Omental fat pad (tissue), 4 donors: ENCODE data around the gene IFNAR2. TPM values are rescaled to one million over a fixed set of nuclear protein-coding genes. Genes with fewer than 3 reads are reported as not detected.
"Not testable (repeated sequence)": the region's sequence is repeated elsewhere in the genome, so short reads cannot be mapped to it uniquely, and the experiment has no call there.

Source experiments
- ATAC-seq: fragments of 150-250 bp; one replicate; pipeline ENCODE4 v1.9.1; 2016; ENCODE audit warnings: mild to moderate bottlenecking, moderate library complexity; ENCODE audit not compliant: low FRiP score
- DNase-seq: peaks from one replicate; pipeline ENCODE4 v3.0.0-alpha.2; 2019; ENCODE audit warnings: low spot score
- total RNA-seq, 4 donors: library from RNA; depleted of rRNA; stranded (reverse); fragments of >200 nt; gene quantifications; one replicate each; pipeline ENCODE4 v1.1.0, GENCODE V29; 2016
- TF ChIP-seq, protein P1 (sequence below), 3 donors: fragments of 450-650 bp; IDR thresholded peaks; one replicate each; pipeline ENCODE4 v1.5.1; 2016 to 2017; ENCODE audit warnings: antibody characterized with exemption in 3 of 3, mild to moderate bottlenecking in 3 of 3, moderate library complexity in 2 of 3

The IFNAR2 gene
- total RNA-seq, 4 donors from 2014 or later, result 13.5 to 32.9 (median 26.2) TPM

DNA sequence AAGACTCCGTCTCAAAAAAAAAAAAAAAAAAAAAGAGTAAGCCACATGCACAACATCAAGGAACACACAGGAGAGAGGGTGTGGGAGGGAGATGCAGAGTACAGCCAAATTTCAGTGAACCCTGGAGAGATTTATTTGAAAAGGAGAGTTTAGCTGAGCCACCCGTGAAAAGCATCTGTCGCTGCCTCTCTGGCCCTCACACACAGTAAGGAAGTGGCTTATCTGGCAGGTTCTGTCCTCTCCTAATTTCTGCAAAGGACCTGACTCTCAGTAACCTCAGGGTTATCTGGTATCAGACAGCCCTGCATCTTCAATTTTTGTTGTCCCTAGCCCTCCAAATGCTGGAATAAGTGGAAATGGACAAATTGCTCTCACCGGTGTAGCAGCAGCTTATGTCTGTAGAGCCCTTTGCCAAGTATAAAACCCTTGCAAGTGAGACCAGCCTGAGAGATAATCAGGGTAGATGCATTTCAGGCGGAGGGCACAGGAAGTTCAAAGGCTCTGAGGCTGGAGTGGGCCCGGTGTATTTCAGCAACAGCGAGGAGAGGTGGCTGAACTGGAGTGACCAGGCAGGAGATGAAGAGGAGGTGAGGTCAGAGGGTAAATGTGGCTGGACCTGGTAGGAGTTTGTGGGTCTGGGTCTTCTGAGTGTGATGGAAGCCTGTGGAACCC lies 19.7 kb downstream of the IFNAR2 start:
- TF ChIP-seq, protein P1, sequence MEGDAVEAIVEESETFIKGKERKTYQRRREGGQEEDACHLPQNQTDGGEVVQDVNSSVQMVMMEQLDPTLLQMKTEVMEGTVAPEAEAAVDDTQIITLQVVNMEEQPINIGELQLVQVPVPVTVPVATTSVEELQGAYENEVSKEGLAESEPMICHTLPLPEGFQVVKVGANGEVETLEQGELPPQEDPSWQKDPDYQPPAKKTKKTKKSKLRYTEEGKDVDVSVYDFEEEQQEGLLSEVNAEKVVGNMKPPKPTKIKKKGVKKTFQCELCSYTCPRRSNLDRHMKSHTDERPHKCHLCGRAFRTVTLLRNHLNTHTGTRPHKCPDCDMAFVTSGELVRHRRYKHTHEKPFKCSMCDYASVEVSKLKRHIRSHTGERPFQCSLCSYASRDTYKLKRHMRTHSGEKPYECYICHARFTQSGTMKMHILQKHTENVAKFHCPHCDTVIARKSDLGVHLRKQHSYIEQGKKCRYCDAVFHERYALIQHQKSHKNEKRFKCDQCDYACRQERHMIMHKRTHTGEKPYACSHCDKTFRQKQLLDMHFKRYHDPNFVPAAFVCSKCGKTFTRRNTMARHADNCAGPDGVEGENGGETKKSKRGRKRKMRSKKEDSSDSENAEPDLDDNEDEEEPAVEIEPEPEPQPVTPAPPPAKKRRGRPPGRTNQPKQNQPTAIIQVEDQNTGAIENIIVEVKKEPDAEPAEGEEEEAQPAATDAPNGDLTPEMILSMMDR (IDR thresholded peaks at IDR 0.05), result no peak
- ATAC-seq (no peak), DNase-seq (no peak)

DNA sequence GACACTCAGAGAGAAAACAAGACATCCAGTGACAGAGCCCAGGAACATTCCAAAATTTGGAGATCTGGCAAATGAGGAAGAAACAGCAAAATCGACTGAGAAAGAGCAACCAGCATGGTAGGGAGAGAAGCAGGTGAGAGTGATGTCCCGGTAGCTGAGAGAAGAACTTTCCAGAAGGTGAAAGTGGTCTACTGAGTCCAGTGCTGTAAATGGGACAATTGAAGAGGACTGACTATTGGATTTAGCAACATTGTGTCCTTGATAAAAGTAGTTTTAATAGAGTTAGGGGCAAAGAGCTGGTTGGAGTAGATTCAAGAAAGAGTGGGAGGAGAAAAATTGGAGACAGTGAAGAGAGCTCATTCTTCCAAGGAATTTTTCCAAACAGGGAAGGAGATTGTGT lies 21.4 kb downstream of the IFNAR2 start:
- DNase-seq, result no peak
- TF ChIP-seq, protein P1 (IDR thresholded peaks at IDR 0.05), result no peak
- no peak for ATAC-seq

DNA sequence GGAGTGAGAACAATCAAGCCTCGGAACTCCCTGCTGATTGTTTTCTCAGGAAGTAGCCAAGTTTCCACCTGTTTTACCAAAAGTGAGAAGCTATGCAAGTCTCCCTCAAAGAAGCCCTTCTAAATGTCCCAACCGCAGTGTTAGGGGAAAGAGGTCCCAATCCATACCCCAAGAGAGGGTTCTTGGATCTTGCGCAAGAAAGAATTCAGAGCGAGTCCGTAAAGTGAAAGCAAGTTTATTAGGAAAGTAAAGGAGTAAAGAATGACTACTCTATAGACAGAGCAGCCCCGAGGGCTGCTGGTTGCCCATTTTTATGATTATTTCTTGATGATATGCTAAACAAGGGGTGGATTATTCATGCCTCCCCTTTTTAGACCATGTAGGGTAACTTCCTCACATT lies 23.6 kb downstream of the IFNAR2 start:
- not testable (repeated sequence) for ATAC-seq, DNase-seq

DNA sequence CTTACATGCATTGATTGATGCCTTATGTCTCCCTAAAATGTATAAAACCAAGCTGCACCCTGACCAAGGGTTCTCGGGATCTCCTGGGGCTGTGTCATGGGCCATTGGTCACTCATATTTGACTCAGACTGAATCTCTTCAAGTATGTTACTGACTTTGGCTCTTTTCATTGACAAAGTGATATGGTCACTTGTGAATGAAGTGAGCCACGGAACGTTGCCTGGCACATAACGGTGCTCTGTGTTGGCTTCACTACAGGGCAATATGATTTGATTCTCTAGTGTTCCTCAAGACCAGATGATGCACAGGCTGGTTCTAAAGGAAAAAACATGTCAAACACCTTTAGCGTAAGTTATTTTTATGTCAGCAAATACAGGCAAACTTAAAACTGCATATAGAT lies 25.0 kb downstream of the IFNAR2 start:
- DNase-seq (no peak), ATAC-seq (no peak)
- TF ChIP-seq, protein P1 (IDR thresholded peaks at IDR 0.05), result no peak

DNA sequence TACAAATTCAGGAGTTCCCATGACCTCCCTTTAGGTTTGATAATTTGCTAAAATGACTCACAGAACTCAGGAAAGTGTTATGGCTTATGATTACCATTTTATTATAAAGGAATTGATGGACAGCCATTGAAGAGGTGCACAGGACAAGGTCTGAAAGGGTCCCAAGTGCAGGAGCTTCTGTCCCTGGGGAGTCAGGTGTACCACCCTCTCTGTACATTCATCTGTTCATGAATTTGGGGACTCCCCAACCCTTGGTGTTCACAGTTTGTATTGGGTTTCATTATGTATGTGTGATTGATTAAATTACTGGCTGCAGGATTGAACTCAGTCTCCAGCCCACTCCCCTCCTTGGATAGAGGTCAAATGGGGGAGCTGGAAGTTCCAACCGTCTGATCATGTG lies 25.7 kb downstream of the IFNAR2 start:
- DNase-seq (no peak), ATAC-seq (no peak)
- TF ChIP-seq, protein P1 (IDR thresholded peaks at IDR 0.05), result no peak

DNA sequence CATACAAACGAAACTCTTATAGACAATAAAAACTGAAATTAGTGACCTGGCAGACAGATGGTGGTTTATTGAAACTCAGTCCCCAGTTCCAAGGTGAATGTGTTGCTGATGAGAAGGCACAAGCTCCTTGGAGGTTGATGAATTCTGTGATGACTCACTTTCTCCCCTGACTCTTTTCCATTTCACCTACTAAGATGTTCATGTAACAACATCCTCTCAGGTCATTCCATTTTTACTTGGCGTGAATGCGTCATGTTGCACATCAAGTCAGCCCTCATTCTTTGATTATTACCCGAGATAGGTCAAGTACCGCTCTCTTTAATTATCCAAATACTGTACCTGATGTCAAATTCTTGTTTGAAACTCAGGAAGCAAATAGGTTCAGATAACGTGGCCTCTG lies 26.3 kb downstream of the IFNAR2 start:
- ATAC-seq (no peak), DNase-seq (no peak)

DNA sequence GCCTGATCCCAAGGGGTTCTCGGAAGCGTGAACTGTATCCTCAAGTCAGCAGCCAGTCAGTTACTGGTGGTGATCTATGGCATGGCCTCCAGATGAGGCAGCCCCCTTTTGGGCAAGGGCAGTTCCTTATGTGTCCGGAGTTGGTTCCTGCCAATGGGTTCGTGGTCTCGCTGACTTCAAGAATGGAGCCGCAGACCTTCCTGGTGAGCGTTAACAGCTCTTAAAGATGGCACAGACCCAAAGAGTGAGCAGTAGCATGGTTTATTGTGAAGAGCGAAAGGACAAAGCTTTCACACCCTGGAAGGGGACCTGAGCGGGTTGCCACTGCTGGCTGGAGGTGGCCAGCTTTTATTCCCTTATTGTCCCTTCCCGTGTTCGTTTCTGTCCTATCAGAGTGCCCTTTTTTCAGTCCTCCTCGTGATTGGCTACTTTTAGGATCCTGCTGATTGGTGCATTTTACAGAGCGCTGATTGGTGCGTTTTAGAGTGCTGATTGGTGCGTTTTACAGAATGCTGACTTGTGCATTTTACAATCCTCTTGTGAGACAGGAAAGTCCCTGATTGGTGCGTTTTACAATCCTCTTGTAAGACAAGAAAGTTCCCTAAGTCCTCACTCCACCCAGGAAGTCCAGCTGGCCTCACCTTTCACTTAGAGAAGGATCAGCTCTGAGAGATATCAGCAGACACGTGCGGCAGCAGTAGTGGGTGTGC lies 27.5 kb downstream of the IFNAR2 start:
- DNase-seq (no peak), ATAC-seq (no peak)
- TF ChIP-seq, protein P1 (IDR thresholded peaks at IDR 0.05), result no peak

More for the DNA sequence above, 26.3 kb downstream of the IFNAR2 start:
- TF ChIP-seq, protein P1 (IDR thresholded peaks at IDR 0.05), result no peak
